Right ventricle myocardium superior (tissue), 1 donor: ENCODE data around the gene HILPDA. TPM values are rescaled to one million over a fixed set of nuclear protein-coding genes. Genes with fewer than 3 reads are reported as not detected.
"Not testable (repeated sequence)": the region's sequence is repeated elsewhere in the genome, so short reads cannot be mapped to it uniquely, and the experiment has no call there.

Experiments used
- ATAC-seq: fragments of 200-7000 bp; cut with Tn5 transposase; one replicate; pipeline ENCODE4 v1.9.1; 2020; ENCODE audit warnings: mild to moderate bottlenecking; ENCODE audit not compliant: poor library complexity
- DNase-seq: peaks from one replicate; pipeline ENCODE4 v3.0.0-alpha.2; 2020
- intact Hi-C: fragments of 100-400 bp; cut with DNase I; formaldehyde crosslinking; loops from one replicate; pipeline ENCODE4 v1.11.2; 2022
- total RNA-seq: library from RNA; stranded (reverse); fragmentation: NEBNext Ultra II Directional; extraction: Animal tissue kit (Norgen Biotek cat#: 25700); gene quantifications from one replicate; pipeline ENCODE4 v1.2.1, GENCODE V29; 2021
- donor health status: DM: no; HTN: yes; CAD: no; lungs with severe emphysema.

Gene HILPDA
- total RNA-seq, 1 donor from 2014 or later: 7.3 TPM

- intact Hi-C loops: no loop called here
- no peak for DNase-seq
- peak; percentile 4 for ATAC-seq
These were observed 703 bp upstream of the HILPDA start for GRCh38 chr7:128454808-128455542.

DNA sequence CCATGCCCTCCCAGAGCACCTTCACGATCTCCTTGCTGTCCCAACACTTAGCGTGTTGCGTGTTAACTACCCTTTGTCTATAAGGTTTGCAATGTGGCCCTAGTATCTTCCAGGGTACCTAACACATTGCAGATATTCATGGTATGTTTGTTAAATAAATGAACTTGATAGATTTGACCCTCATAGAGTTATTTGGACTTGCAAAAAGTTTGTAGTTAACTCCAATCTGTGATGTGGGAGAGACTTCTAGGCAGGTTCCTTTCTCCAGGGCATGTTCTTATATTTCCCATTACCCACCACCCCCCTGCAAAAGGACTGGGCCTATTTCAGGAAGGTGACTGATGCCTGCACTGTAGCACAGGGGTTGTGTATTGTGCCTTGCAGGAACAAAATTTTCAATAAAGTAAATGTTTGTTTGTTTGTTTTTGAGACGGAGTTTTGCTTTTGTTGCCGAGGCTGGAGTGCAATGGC is 612 bp downstream of the HILPDA start:
- DNase-seq: no peak
- ATAC-seq: no peak
- intact Hi-C loops: no loop called here

DNA sequence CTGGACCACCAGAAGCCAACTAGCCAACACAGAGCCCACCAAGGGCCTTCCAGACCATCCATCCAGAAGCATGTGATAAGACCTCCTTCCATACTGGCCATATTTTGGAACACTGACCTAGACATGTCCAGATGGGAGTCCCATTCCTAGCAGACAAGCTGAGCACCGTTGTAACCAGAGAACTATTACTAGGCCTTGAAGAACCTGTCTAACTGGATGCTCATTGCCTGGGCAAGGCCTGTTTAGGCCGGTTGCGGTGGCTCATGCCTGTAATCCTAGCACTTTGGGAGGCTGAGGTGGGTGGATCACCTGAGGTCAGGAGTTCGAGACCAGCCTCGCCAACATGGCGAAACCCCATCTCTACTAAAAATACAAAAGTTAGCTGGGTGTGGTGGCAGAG is 1.7 kb downstream of the HILPDA start:
- intact Hi-C loops, DNase-seq, ATAC-seq: not testable (repeated sequence)

GRCh38 chr7:128458956-128459355 is 3.3 kb downstream of the HILPDA start:
- DNase-seq: no peak
- ATAC-seq: no peak
- intact Hi-C loops: loop anchor here (2.0 kb wide), 1 partner anchor 30 kb away; no protein-coding TSS in a partner anchor

DNA sequence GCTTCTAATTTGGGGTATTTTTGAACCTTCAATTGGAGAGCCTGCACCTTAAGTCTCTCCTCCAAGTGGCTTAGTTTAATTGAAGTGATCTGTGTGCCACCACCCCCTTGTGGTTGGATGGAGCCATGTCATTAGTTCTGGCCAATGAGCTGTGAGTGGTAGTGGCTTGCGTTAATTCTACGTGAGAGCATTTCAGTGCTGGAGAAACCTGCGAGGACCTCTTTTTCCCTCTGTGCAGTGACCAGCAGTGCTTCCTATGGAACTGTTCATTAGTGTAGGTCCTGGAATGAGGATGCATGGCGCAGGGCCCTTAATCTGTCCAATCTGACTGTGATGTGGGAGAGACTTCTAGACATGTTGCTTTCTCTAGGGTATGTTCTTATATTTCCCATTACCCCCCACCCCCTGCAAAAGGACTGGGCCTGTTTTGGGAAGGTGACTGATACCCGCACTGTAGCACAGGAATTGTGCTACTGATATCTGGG is 3.8 kb downstream of the HILPDA start:
- DNase-seq (peak; percentile 64), ATAC-seq (peak; percentile 30)
- intact Hi-C loops: loop anchor here (2.0 kb wide), 1 partner anchor 31 kb away; no protein-coding TSS in a partner anchor

- intact Hi-C loops: no loop called here
- DNase-seq (no peak), ATAC-seq (peak; percentile 27)
These were observed 6.8 kb downstream of the HILPDA start for GRCh38 chr7:128462460-128462859.

DNA sequence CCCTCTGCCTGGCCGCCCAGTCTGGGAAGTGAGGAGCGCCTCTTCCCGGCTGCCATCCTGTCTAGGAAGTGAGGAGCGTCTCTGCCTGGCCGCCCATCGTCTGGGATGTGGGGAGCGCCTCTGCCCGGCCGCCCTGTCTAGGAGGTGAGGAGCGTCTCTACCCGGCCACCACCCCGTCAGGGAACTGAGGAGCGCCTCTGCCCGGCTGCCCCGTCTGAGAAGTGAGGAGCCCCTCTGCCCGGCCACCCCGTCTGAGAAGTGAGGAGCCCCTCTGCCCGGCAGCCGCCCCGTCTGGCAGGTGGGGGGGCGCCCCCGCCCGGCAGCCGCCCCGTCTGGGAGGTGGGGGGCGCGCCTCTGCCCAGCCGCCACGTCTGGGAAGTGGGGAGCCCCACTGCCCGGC is 7.7 kb downstream of the HILPDA start:
- ATAC-seq, DNase-seq, intact Hi-C loops: not testable (repeated sequence)

- ATAC-seq, intact Hi-C loops: not testable (repeated sequence)
These were observed 8.3 kb downstream of the HILPDA start for GRCh38 chr7:128463933-128464332.

GRCh38 chr7:128466871-128467270 is 11.2 kb downstream of the HILPDA start:
- DNase-seq, intact Hi-C loops, ATAC-seq: not testable (repeated sequence)

More at GRCh38 chr7:128463933-128464332, 8.3 kb downstream of the HILPDA start:
- not testable (repeated sequence) for DNase-seq

GRCh38 chr7:128476402-128477335 is 21.0 kb downstream of the HILPDA start, which contains the start of gene METTL2B:
TSS of gene METTL2B (plus strand) at chr7:128476748. CDS start at chr7:128476766, 18 bp downstream.
- ATAC-seq (peak; percentile 99), DNase-seq (peak; percentile 93)
- intact Hi-C loops: loop anchor here (10.0 kb wide), 1 partner anchor 408 kb away; no protein-coding TSS in a partner anchor

GRCh38 chr7:128477336-128477690 is 21.6 kb downstream of the HILPDA start:
- intact Hi-C loops: loop anchor here (10.0 kb wide), 1 partner anchor 407 kb away; no protein-coding TSS in a partner anchor
- ATAC-seq, DNase-seq: not testable (repeated sequence)

DNA sequence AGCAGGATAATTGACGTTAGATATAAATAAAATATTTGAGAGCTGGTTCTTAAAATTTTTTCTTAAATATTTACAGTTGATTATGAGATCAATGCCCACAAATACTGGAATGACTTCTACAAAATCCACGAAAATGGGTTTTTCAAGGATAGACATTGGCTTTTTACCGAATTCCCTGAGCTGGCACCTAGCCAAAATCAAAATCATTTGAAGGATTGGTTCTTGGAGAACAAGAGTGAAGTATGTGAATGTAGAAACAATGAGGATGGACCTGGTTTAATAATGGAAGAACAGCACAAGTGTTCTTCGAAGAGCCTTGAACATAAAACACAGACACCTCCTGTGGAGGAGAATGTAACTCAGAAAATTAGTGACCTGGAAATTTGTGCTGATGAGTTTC is 23.4 kb downstream of the HILPDA start:
- intact Hi-C loops: loop anchor here (10.0 kb wide), 1 partner anchor 406 kb away; no protein-coding TSS in a partner anchor
- DNase-seq, ATAC-seq: not testable (repeated sequence)

GRCh38 chr7:128488134-128488533 is 32.5 kb downstream of the HILPDA start:
- DNase-seq, ATAC-seq, intact Hi-C loops: not testable (repeated sequence)

DNA sequence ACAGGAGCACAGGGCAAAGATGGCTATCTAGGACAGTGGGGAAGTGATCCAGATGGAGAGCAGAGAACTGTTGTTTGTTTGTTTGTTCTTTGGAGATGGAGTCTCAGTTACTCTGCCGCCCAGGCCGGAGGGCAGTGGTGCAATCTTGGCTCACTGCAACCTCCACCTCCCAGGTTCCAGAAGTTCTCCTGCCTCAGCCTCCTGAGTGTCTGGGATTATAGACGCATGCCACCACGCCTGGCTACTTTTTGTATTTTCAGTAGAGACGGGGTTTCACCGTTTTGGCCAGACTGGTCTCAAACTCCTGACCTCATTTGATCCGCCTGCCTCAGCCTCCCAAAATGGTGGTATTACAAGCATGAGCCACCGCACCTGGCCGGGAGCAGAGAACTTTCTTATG is 41.7 kb downstream of the HILPDA start:
- intact Hi-C loops: no loop called here
- DNase-seq (no peak), ATAC-seq (no peak)

DNA sequence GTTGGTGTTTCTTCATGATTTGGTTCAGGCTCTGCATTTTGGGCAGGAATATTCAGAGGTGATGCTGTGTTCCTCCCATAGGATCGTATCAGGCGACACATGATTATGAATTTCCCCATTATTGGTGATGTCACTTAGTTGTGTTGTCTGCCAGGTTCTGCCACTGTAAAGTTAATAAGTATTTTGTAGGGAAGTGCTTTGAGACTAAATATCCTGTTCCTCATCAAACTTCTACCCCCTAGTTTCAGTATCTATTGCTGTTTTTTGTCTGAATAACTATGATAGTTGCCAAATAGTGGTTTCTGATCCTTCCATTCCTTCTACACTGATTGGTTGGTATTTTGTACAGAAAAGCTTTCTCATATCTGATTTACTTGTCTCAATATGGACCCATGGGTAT is 49.7 kb downstream of the HILPDA start:
- intact Hi-C loops, DNase-seq, ATAC-seq: not testable (repeated sequence)

- DNase-seq, ATAC-seq, intact Hi-C loops: not testable (repeated sequence)
These were observed 51.1 kb downstream of the HILPDA start for GRCh38 chr7:128506819-128507218.

- intact Hi-C loops, ATAC-seq, DNase-seq: not testable (repeated sequence)
These were observed 51.8 kb downstream of the HILPDA start for GRCh38 chr7:128507321-128507993.
